Measurements from ENCODE around the gene PDK3.

The PDK3 gene

GRCh38 chrX:24563291-24564010 is 98.4 kb downstream of the PDK3 start:
- DNase-seq, result no peak

GRCh38 chrX:24566240-24566639 is 101.2 kb downstream of the PDK3 start:
- no peak for DNase-seq

GRCh38 chrX:24567169-24567568 is 102.1 kb downstream of the PDK3 start:
- DNase-seq, result no peak

- no peak for DNase-seq
Measured at GRCh38 chrX:24574743-24575142, 109.7 kb downstream of the PDK3 start.

GRCh38 chrX:24575496-24575895 is 110.4 kb downstream of the PDK3 start:
- DNase-seq, result no peak

- no peak for DNase-seq
Measured at GRCh38 chrX:24577091-24577490, 112.0 kb downstream of the PDK3 start.
